Mucosa of descending colon (tissue), 3 donors: ENCODE results near the gene ST6GALNAC2. TPM values are rescaled to one million over a fixed set of nuclear protein-coding genes. Genes with fewer than 3 reads are reported as not detected.
"Not testable (repeated sequence)": the region's sequence is repeated elsewhere in the genome, so short reads cannot be mapped to it uniquely, and the experiment has no call there.

Source experiments
- ATAC-seq: fragments of 200-7000 bp; cut with Tn5 transposase; one replicate; pipeline ENCODE4 v1.9.1; 2020; ENCODE audit warnings: mild to moderate bottlenecking, moderate library complexity
- DNase-seq, 3 donors: peaks; one replicate each; pipeline ENCODE4 v3.0.0-alpha.2; 2020
- H3K36me3 ChIP-seq: fragments of 200-600 bp; one replicate; pipeline ENCODE4 v1.8.0; 2021; ENCODE audit warnings: low read depth, mild to moderate bottlenecking
- H3K4me1 ChIP-seq: fragments of 200-600 bp; one replicate; pipeline ENCODE4 v1.8.0; 2021; ENCODE audit warnings: low read depth, mild to moderate bottlenecking
- H3K4me3 ChIP-seq: fragments of 200-600 bp; one replicate; pipeline ENCODE4 v1.8.0; 2021; ENCODE audit warnings: mild to moderate bottlenecking
- H3K9me3 ChIP-seq: fragments of 200-600 bp; one replicate; pipeline ENCODE4 v1.8.0; 2021; ENCODE audit warnings: mild to moderate bottlenecking
- intact Hi-C, 2 donors: fragments of 100-400 bp; cut with DNase I in 1 of 2; cut with micrococcal nuclease in 1 of 2; formaldehyde crosslinking; loops; one replicate each; pipeline versions ENCODE4 v1.11.0 to v1.11.1; 2022; cut with DNase I, micrococcal nuclease
- total RNA-seq, 3 donors: library from RNA; stranded (reverse); fragmentation: NEBNext Ultra II Directional in 2 of 3; extraction: Animal tissue kit (Norgen Biotek cat#: 25700) in 2 of 3; gene quantifications; one replicate each; pipeline versions ENCODE4 v1.2.1 to v1.2.4, GENCODE V29; 2021 to 2023
- TF ChIP-seq, protein P1 (sequence below): fragments of 200-600 bp; IDR thresholded peaks from one replicate; pipeline ENCODE4 v1.8.0; 2022; ENCODE audit warnings: antibody characterized with exemption, mild to moderate bottlenecking
- donor health status: DM: no; HTN: no; CAD: no; lungs with moderate emphysema.
- donor health status: DM: no; HTN: no; CAD: no.
- donor health status: DM: no; HTN: yes; CAD: no.

The ST6GALNAC2 gene
- total RNA-seq, 3 donors from 2014 or later, result 3.7 to 11.1 (median 4.3) TPM

DNA sequence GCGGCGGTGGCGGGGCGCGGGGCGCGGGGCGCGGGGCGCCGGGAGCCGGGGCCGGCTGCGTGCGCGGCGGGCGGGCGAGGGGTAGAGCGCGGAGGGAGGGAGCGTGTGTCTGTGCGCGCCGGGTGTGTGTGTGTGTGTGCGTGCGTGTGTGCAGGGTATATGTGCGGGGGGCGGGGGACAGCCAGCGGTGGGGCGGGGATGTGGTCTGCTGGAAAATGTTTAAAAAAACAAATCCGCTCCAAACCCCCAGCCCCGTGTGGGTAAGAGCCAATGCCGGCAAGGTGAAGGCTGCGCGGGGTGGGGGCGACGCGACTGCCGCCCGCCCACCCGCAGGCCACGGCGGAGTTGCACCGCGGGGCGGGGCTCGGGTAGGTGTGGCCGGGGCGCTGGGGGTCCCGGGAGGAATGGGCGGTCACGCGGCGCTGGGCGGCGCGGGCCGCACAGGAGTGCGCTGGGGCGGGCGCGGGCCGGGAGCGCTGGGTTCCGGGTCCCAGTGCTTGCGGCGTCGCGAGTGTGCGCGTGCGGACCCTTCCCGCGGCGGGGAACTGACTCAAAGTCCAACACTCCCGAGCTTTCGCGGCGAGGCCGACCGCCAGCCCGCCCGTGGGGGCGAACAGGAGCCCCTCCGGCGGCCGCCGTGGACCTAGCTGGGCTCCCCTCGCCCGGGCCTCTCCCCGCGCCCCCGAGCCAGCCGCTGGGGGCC lies 47.9 kb downstream of the ST6GALNAC2 start, which contains the start of gene CYGB:
Gene CYGB (minus strand): TSS at position 132 of the 703 bp plus-strand sequence. CDS start 167 bp downstream, outside the sequence.
- TF ChIP-seq, protein P1, sequence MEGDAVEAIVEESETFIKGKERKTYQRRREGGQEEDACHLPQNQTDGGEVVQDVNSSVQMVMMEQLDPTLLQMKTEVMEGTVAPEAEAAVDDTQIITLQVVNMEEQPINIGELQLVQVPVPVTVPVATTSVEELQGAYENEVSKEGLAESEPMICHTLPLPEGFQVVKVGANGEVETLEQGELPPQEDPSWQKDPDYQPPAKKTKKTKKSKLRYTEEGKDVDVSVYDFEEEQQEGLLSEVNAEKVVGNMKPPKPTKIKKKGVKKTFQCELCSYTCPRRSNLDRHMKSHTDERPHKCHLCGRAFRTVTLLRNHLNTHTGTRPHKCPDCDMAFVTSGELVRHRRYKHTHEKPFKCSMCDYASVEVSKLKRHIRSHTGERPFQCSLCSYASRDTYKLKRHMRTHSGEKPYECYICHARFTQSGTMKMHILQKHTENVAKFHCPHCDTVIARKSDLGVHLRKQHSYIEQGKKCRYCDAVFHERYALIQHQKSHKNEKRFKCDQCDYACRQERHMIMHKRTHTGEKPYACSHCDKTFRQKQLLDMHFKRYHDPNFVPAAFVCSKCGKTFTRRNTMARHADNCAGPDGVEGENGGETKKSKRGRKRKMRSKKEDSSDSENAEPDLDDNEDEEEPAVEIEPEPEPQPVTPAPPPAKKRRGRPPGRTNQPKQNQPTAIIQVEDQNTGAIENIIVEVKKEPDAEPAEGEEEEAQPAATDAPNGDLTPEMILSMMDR, result no peak
- Histone ChIP-seq H3K36me3 (no peaks in the 10 kb centered on the region), H3K4me1 (peaks cover 29% of the 10 kb centered on the region), H3K4me3 (no peak within 1 kb of the TSS), H3K9me3 (no peaks in the 10 kb centered on the region)
- intact Hi-C loops, result no loop called here
- DNase-seq (peak in 2 of 3 donors; percentile 27 to 55), ATAC-seq (no peak)

DNA sequence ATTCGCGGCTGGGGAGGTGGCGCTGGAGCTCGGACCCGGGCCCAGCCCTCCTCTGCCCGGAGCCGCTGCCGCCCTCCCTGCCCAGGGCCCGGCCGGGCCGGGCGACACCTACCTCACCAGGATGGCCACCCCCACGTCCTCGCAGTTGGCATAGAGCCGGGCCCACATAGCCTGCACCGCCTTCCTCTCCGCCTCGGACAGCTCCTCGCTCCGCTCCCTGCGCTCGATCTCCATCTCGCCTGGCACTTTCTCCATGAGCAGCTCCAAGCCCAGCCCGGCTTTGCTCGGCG lies 48.4 kb downstream of the ST6GALNAC2 start:
- no peaks in the 10 kb centered on the region for H3K9me3 ChIP-seq
- ATAC-seq (no peak), DNase-seq (peak in 2 of 3 donors; percentile 33 to 56)
- H3K36me3 ChIP-seq, result no peaks in the 10 kb centered on the region
- TF ChIP-seq, protein P1, result no peak
- peaks cover 30% of the 10 kb centered on the region for H3K4me1 ChIP-seq
- no peak overlapping the region for H3K4me3 ChIP-seq
- intact Hi-C loops, result no loop called here

DNA sequence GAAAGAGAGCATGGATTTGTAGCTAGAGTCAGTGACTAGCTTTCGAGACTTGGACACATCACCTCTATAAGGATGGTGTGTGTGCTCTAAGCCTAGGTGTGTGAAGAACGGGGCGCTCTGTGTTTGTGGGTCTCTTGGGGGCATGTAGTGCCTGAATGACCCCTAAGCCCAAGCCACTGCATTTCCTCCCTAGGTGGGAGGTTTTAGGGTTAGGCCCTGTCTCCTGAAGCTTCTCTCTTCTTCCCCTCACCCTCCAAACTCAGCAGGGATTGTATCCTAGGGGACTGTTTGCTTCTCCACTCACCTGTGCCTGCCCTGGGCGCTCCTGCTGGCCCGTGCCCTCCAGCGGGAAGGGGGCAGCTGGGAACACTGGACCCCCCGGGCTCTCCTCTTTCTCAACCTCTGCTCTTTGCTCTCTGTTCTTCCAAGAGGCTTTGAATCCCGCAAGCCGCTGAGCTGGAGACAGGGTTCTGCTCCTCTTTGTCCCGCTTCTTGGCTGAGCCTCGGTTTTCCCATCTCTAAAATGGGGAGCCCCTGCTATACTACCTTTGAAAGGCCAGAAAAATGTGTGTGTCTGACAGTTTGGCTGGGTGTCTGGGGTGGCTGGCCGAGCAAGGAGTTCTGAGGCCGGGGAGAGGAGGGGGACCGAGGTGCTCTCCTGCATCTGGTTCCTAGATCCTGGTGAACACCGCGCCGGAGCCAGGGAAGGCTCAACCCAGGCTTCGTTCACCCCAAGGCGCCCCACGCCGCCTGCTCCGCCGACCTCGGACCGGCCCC lies 49.0 kb downstream of the ST6GALNAC2 start:
- H3K4me3 ChIP-seq, result no peak overlapping the region
- intact Hi-C loops, result no loop called here
- no peak for ATAC-seq
- no peaks in the 10 kb centered on the region for H3K9me3 ChIP-seq
- H3K36me3 ChIP-seq, result no peaks in the 10 kb centered on the region
- DNase-seq, result peak in 1 of 3 donors; percentile 31
- TF ChIP-seq, protein P1, result no peak
- peaks cover 30% of the 10 kb centered on the region for H3K4me1 ChIP-seq

DNA sequence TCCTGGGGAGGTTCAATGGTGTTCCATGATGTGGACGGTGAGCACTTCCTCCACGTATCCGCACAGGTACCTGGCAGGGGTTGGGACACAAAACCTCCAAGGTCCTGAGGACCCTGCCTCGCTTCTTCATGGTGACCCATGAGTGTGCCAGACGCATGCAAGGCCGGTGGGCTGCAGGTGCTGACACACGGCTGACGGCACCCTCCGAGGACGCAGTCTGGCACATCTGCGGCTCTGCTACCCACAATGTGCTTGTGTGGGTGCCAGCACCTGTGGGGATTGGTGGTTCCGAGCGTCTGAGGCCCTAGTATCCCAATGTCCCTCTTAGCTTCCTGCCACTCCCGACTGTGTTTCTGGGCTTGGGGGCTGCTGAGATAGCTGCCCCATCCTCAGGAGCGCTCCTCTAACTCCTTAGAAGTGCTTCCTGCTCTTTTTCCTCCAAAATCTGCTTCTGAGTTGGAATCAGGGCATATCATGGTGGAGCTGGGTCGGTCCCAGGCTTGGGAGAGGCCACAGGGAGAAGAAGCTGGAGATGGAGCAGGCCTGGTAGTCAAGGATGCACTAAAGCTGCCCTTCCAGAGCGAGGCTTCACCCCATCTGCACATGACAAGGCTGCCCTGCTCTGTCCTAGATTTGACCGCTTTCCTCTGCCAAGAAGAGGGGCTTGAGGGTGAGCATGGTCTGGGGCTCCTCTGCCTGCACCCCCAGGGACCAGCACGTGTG lies 49.7 kb downstream of the ST6GALNAC2 start:
- intact Hi-C loops, result no loop called here
- H3K36me3 ChIP-seq, result no peaks in the 10 kb centered on the region
- no peaks in the 10 kb centered on the region for H3K9me3 ChIP-seq
- no peak for ATAC-seq
- H3K4me3 ChIP-seq, result no peak overlapping the region
- DNase-seq, result peak in 1 of 3 donors; percentile 48
- H3K4me1 ChIP-seq, result peaks cover 28% of the 10 kb centered on the region
- TF ChIP-seq, protein P1, result no peak

DNA sequence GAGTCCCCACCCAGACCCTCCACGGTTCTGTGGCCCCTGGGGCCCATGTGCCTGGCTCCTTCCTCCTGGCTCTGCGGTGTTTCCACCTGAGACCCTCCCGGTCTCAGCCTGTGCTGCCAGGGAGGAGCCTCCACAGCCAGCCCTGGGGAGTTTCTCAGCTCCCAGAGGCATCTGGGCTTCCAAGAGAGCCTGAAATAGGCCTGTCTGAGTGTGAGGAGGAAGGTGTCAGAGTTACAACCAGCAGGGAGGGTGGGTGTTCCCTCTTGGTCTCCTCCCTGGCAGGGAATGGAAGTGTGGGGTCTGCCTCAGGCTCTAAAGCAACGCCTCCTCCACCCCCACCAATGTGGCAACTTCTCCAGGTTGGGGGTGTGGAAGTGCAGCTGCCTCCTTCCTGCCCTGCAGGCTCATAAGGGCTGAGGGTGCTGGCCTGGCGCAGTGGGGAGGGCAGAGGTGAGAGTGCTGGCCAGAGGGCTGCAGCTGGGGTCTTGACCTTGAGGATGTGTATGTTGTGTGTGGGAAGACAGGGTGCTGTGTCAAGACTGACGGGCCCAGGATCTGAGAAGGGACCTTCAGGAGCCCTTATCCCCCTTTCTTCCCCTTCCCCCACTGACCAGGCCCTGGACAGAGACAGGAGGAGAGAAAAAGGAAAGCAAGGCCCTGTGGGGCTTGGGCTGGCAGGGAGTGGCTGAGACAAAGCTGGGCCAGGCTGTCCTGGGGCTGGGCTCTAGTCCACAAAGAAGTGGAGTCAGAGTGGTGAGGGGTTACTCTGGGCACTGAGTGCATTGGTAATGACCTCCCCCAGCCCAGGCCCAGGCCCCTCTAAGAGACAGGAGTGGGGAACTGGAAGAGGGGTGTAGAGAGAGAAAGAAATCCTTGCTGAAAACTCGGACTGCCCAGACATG lies 50.6 kb downstream of the ST6GALNAC2 start:
- ATAC-seq (no peak), DNase-seq (peak in 1 of 3 donors; percentile 42)
- TF ChIP-seq, protein P1, result no peak
- Histone ChIP-seq H3K4me3 (no peak overlapping the region), H3K4me1 (peaks cover 28% of the 10 kb centered on the region), H3K9me3 (no peaks in the 10 kb centered on the region), H3K36me3 (no peaks in the 10 kb centered on the region)
- intact Hi-C loops, result no loop called here

DNA sequence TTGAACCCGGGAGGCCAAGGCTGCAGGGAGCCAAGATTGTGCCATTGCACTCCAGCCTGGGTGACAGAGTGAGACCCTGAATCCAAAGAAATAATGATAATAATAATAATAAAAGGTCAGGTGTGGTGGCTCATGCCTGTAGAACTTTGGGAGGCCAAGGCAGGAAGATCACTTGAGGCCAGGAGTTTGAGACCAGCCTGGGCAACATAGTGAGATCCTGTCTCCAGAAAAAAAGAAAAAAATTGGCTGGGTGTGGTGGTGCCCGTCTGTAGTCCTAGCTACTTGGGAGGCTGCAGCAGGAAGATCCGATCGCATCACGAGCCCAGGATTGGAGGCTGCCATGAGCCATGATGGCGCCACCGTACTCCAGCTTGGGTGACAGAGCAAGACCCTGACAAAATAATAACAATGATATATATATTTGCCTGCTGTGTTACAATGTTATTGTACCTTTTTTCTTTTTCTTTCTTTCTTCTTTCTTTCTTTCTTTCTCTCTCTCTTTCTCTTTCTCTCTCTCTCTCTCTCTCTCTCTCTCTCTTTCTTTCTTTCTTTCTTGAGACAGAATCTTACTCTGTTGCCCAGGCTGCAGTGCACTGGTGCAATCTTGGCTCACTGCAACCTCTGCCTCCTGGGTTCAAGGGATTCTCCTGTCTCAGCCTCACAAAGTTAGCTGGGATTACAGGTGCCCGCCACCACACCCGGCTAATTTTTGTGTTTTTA lies 51.9 kb downstream of the ST6GALNAC2 start:
- H3K36me3 ChIP-seq, H3K9me3 ChIP-seq, ATAC-seq, intact Hi-C loops, H3K4me3 ChIP-seq: not testable (repeated sequence)
- H3K4me1 ChIP-seq, result peaks cover 39% of the 10 kb centered on the region
- DNase-seq, result peak in 1 of 3 donors; percentile 25
